Peyer's patch (tissue), 4 donors: Measurements from ENCODE around the gene GRK6.

Experiments used
- POLR2A ChIP-seq, 2 donors: fragments of 450-650 bp; IDR thresholded peaks; one replicate each; pipeline ENCODE4 v1.5.1; 2017; ENCODE audit warnings: antibody characterized with exemption in 2 of 2, mild to moderate bottlenecking in 2 of 2, moderate library complexity in 2 of 2
- TF ChIP-seq, protein P1 (sequence below), 6 experiments: fragments of 450-650 bp in 4 of 6; fragments of 200-600 bp in 2 of 6; sonication (generic) in 1 of 6; IDR thresholded peaks; one replicate each; pipeline ENCODE4 v1.5.1; 2017 to 2019; ENCODE audit warnings: antibody characterized with exemption in 6 of 6, mild to moderate bottlenecking in 3 of 6, moderate library complexity in 1 of 6

- TF ChIP-seq, protein P1, sequence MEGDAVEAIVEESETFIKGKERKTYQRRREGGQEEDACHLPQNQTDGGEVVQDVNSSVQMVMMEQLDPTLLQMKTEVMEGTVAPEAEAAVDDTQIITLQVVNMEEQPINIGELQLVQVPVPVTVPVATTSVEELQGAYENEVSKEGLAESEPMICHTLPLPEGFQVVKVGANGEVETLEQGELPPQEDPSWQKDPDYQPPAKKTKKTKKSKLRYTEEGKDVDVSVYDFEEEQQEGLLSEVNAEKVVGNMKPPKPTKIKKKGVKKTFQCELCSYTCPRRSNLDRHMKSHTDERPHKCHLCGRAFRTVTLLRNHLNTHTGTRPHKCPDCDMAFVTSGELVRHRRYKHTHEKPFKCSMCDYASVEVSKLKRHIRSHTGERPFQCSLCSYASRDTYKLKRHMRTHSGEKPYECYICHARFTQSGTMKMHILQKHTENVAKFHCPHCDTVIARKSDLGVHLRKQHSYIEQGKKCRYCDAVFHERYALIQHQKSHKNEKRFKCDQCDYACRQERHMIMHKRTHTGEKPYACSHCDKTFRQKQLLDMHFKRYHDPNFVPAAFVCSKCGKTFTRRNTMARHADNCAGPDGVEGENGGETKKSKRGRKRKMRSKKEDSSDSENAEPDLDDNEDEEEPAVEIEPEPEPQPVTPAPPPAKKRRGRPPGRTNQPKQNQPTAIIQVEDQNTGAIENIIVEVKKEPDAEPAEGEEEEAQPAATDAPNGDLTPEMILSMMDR (IDR thresholded peaks at IDR 0.05) = no peak
- TF ChIP-seq POLR2A (IDR thresholded peaks at IDR 0.05) = no peak
Observed at GRCh38 chr5:177392765-177393164, 33.7 kb upstream of the GRK6 start.
